Lower lobe of right lung (tissue), 2 donors: ENCODE results near the gene NEURL1B. TPM values are rescaled to one million over a fixed set of nuclear protein-coding genes. Genes with fewer than 3 reads are reported as not detected.

Experiments used
- ATAC-seq, 2 donors: fragments of 200-7000 bp; cut with Tn5 transposase; one replicate each; pipeline ENCODE4 v1.9.1; 2020 to 2022; ENCODE audit warnings: mild to moderate bottlenecking in 2 of 2, moderate library complexity in 2 of 2
- DNase-seq: peaks from one replicate; pipeline ENCODE4 v3.0.0-alpha.2; 2020
- H3K27ac ChIP-seq: fragments of 200-600 bp; one replicate; pipeline ENCODE4 v1.8.0; 2022
- H3K27me3 ChIP-seq: fragments of 200-600 bp; one replicate; pipeline ENCODE4 v1.8.0; 2022; ENCODE audit warnings: low read depth
- H3K36me3 ChIP-seq: fragments of 200-600 bp; one replicate; pipeline ENCODE4 v1.8.0; 2022; ENCODE audit warnings: mild to moderate bottlenecking
- H3K4me1 ChIP-seq: fragments of 200-600 bp; one replicate; pipeline ENCODE4 v1.8.0; 2022
- H3K4me3 ChIP-seq: fragments of 200-600 bp; one replicate; pipeline ENCODE4 v1.8.0; 2022; ENCODE audit warnings: mild to moderate bottlenecking
- H3K9me3 ChIP-seq: fragments of 200-600 bp; one replicate; pipeline ENCODE4 v1.8.0; 2022
- intact Hi-C: fragments of 100-400 bp; cut with DNase I; formaldehyde crosslinking; loops from one replicate; pipeline ENCODE4 v1.11.0; 2022
- total RNA-seq: library from RNA; stranded (reverse); fragmentation: NEBNext Ultra II Directional; extraction: Animal tissue kit (Norgen Biotek cat#: 25700); gene quantifications from one replicate; pipeline ENCODE4 v1.2.1, GENCODE V29; 2021
- TF ChIP-seq, protein P1 (sequence below): fragments of 200-600 bp; IDR thresholded peaks from one replicate; pipeline ENCODE4 v1.8.0; 2022; ENCODE audit warnings: antibody characterized with exemption, mild to moderate bottlenecking
- donor health status: DM: no; HTN: yes; CAD: no; lungs with severe emphysema.

NEURL1B gene
- total RNA-seq, 1 donor from 2014 or later: 24.8 TPM

DNA sequence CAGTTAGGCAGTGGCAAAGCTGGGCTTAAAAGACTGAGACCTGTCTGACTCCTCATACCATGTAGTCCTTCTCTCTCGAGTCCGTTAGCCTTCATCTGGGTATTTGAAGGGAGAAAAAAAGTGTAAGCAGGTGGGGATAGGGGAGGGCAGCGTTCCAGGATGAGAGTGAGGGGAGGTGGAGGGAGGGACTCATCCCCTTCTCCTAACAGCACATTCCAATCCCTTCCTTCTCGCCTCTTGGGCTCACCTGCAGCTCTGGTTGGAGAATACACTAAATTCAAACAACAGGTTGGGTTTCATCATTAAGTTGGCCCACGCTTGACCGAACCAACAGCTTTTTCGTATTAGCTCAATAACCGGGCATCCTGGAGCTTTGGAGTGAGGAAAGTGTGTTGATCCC lies 3.6 kb downstream of the NEURL1B start:
- Histone ChIP-seq H3K27me3 (peaks cover 13% of the 10 kb centered on the region), H3K9me3 (no peaks in the 10 kb centered on the region), H3K4me1 (peaks cover 59% of the 10 kb centered on the region), H3K36me3 (peaks cover 9% of the 10 kb centered on the region), H3K27ac (no peak overlapping the region), H3K4me3 (no peak overlapping the region)
- TF ChIP-seq, protein P1, sequence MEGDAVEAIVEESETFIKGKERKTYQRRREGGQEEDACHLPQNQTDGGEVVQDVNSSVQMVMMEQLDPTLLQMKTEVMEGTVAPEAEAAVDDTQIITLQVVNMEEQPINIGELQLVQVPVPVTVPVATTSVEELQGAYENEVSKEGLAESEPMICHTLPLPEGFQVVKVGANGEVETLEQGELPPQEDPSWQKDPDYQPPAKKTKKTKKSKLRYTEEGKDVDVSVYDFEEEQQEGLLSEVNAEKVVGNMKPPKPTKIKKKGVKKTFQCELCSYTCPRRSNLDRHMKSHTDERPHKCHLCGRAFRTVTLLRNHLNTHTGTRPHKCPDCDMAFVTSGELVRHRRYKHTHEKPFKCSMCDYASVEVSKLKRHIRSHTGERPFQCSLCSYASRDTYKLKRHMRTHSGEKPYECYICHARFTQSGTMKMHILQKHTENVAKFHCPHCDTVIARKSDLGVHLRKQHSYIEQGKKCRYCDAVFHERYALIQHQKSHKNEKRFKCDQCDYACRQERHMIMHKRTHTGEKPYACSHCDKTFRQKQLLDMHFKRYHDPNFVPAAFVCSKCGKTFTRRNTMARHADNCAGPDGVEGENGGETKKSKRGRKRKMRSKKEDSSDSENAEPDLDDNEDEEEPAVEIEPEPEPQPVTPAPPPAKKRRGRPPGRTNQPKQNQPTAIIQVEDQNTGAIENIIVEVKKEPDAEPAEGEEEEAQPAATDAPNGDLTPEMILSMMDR: no peak
- ATAC-seq: no peak
- DNase-seq: no peak
- intact Hi-C loops: no loop called here

DNA sequence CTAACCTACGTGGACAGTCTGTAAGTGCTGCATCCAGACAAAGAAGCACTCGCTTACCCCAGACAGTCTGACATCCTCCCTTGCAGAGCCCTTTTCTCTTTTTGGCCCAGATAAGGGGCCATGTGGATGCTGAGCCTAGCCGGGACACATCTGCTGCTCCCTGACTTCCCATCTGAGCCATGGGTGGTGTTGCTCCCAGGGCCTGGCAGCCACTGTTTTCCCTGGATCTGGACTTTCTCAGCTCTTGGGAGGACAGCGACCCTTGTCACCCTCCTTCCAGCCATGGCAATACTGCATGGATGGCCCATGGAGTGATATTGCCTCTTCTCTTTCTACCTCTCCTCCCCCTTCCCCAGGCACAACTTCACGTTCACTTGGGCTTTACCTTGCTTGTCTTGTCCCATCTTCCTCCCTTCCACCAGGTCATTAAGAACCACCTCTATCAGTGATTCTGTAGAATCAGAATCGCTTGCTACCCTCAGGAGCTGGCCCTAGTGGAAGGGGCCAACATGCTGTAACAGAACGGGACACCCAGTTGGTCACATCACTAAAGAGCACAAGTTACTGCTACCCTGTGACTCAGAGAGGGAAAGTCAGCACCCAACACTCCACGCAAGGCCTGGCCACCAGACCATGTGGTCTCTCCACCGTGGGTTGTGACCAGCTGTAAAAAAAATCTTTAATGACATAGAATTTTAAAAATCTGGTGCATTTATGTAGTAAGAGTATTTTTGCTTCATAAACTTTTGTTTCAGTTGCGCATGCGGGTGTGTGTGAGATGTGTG lies 4.4 kb downstream of the NEURL1B start:
- DNase-seq: no peak
- ATAC-seq: no peak
- TF ChIP-seq, protein P1: no peak
- intact Hi-C loops: no loop called here
- H3K9me3 ChIP-seq: no peaks in the 10 kb centered on the region
- H3K27ac ChIP-seq: no peak overlapping the region
- H3K4me3 ChIP-seq: no peak overlapping the region
- H3K4me1 ChIP-seq: peaks cover 58% of the 10 kb centered on the region
- peaks cover 10% of the 10 kb centered on the region for H3K27me3 ChIP-seq
- peaks cover 9% of the 10 kb centered on the region for H3K36me3 ChIP-seq

GRCh38 chr5:172646716-172647285 lies 5.7 kb downstream of the NEURL1B start:
- TF ChIP-seq, protein P1: peak; percentile 39
- DNase-seq: no peak
- intact Hi-C loops: no loop called here

DNA sequence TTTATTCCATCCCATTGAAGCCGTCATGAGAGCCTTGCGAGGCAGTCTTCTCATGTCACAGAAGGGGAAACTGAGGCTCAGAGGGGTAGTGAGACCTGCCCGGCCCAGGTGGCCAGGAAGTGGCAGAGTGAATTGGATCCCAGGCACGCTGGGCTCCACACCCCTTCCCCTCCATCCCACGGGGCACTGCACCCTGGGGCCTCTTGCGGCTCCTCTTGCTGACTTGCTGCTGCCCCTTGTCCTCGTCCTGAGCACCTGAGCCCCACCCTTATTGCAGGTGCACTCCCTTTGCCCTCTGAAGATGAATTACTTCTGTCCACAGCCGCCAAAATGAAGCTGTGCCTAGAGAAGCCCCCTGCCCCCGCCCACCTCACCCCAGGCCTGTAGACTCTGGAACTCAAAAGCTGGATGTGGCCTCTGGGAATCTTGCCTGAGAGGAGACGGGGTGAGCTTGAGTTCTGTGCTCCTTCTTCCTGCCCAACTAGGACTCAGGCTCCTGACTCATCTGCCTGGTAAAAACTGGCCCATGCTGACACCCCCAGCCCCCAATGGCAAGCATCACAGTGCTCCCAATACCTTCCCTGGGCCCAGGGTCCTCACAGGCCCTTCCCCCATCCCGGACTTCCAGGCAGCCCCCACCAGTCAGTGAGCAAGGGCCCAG lies 6.4 kb downstream of the NEURL1B start:
- peaks cover 9% of the 10 kb centered on the region for H3K36me3 ChIP-seq
- H3K4me1 ChIP-seq: peaks cover 47% of the 10 kb centered on the region
- no peak overlapping the region for H3K4me3 ChIP-seq
- TF ChIP-seq, protein P1: no peak
- H3K27ac ChIP-seq: peak overlapping the region; percentile 46
- no peak for DNase-seq
- peak in 1 of 2 donors; percentile 8 for ATAC-seq
- no peaks in the 10 kb centered on the region for H3K27me3 ChIP-seq
- no peaks in the 10 kb centered on the region for H3K9me3 ChIP-seq
- intact Hi-C loops: no loop called here

More at GRCh38 chr5:172646716-172647285, 5.7 kb downstream of the NEURL1B start:
- Histone ChIP-seq H3K27me3 (peaks cover under 1% of the 10 kb centered on the region), H3K36me3 (peaks cover 9% of the 10 kb centered on the region), H3K27ac (peak overlapping the region; percentile 46), H3K9me3 (no peaks in the 10 kb centered on the region), H3K4me3 (peak overlapping the region; percentile 2), H3K4me1 (peaks cover 48% of the 10 kb centered on the region)
- peak; percentile 38 to 72 for ATAC-seq

- peak; percentile 81 to 92 for ATAC-seq
- H3K27ac ChIP-seq: no peak overlapping the region
- no peak overlapping the region for H3K4me3 ChIP-seq
- intact Hi-C loops: no loop called here
- H3K4me1 ChIP-seq: peaks cover 47% of the 10 kb centered on the region
- no peaks in the 10 kb centered on the region for H3K9me3 ChIP-seq
- TF ChIP-seq, protein P1: no peak
- H3K36me3 ChIP-seq: peaks cover 9% of the 10 kb centered on the region
- DNase-seq: no peak
- H3K27me3 ChIP-seq: no peaks in the 10 kb centered on the region
Measured at GRCh38 chr5:172648013-172648381, 6.9 kb downstream of the NEURL1B start.
